HUDEP-2 (cell line): ENCODE measurements around the gene PTPRG.
"Not testable (repeated sequence)": the region's sequence is repeated elsewhere in the genome, so short reads cannot be mapped to it uniquely, and the experiment has no call there.

Experiments
- DNase-seq, 76 experiments: peaks; one replicate each; lab custom pipeline; 2025; ENCODE audit not compliant: unreplicated experiment in 76 of 76; lab: John Stamatoyannopoulos, UW

PTPRG gene

GRCh38 chr3:61561374-61562041 is at the start of gene PTPRG:
PTPRG (plus strand) TSS chr3:61561571; CDS start chr3:61562288, 717 bp downstream.
- peak in 5 of 76 experiments; percentile 2 to 29 (median 8) for DNase-seq

DNA sequence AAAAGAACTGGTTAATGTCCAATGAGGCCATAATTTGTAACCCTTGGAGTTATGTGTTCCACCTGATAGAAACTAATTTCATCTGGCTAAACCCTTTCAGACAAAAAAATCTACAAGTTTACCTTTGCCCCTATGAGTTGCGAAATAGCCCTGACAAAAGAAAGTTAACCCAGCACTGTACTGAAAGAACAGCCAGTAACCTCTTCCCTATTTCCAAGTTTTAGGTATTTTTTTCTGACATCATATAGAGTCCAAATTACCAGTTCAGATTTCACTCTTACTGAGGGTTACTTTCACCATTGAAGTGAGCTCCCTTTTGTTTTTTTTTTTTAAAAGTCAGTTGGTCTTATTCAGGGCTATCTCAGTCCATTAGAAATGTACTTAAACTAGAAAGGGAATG is 42.8 kb upstream of the PTPRG start:
- DNase-seq, result no peak

GRCh38 chr3:61520966-61521628 is 40.3 kb upstream of the PTPRG start:
- no peak for DNase-seq

DNA sequence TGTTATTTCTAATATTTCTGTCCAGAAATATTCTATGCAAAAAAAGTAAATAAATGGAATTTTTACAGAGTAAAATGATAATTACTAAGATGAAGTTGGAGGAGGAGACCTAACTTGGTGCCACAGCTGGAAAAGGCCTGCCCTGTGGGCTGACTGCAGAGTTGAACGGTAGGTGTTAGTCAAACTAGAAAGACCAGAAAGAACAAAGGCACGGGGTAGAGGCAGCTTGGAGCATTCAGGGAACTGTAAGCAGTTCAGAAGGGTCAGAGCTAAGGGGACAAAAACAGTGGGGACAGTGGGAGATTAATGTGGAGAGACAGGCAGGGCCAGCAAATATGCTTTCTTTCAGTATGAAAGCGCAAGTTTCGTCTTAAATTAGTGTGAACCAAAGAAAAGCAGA is 39.3 kb upstream of the PTPRG start:
- DNase-seq, result no peak

DNA sequence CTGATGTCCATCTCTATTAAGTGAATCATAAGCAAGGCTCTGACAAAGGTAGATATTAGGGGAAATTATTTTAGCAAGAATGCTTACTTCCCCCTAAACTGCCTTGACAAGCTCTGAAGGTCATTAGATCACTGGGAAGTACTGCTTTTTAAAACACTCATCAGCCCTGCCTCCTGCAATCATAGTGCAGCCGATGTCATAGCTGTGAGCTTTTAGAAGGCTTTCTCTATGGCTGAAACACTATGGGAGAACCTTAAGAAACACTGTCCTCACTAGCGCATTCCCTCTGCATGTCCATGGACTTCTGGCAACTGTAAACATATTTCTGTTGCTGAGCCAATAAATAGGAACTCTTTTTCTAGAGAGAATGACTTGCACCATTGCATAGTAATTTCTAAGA is 38.7 kb upstream of the PTPRG start:
- DNase-seq, result no peak

DNA sequence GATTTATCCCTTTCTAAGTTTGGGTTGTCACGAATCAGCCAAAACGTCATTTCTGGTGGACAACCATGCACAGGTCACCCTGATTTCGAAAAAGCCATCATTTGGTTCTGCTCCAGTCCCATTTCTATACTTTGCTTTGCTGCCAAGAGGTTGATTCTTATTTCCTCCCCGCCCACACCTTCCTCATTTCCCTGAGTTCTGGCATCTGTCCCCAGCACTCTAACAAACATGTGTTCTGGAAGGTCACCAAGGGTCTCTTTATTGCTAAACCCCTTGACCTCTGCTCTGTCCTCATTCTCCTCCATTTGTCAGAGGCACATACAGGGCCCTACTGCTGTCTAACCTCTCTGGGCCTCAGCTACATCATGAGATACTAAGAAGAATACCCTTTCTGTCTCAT is 36.4 kb upstream of the PTPRG start:
- DNase-seq, result no peak

- no peak for DNase-seq
Observed at GRCh38 chr3:61526308-61526707, 35.1 kb upstream of the PTPRG start.

DNA sequence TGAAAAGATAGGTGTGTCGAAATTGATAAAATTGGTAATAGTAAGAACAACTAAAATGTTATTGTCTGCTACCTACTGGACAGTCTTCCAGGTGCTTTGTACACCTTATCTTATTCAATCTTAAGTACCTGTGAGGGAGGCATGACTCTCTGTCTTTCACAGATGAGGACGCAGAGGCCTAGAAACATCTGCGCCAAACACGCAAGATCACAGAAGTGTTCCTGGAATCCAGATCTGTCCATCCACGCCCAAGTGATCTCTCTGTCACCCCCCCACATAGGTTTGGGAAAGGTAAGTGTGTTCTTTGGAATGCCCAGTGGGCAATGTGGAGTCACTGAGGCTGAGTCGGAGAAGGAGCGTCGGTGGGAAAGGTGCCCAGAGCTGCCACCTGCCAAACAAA is 34.4 kb upstream of the PTPRG start:
- no peak for DNase-seq

DNA sequence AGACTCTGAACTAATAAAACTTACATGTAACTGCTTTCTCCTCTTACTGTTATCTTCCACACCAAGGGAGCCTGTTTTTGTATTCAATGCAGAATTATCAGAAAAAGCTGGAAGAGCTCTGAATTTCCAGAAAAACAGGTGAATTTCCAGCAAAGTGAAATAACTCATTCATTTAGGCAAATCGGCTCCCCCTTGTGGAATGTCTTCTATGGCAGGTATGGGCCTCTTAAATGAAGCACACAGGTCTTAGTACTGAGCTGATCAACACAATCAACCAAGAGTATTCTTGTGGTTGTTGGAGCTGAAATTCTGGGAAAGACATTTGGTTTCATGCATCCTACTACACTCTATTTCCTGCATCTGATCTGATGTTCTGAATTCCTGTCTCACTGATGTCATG is 31.0 kb upstream of the PTPRG start:
- DNase-seq, result peak in 4 of 76 experiments; percentile 3 to 15 (median 9)

DNA sequence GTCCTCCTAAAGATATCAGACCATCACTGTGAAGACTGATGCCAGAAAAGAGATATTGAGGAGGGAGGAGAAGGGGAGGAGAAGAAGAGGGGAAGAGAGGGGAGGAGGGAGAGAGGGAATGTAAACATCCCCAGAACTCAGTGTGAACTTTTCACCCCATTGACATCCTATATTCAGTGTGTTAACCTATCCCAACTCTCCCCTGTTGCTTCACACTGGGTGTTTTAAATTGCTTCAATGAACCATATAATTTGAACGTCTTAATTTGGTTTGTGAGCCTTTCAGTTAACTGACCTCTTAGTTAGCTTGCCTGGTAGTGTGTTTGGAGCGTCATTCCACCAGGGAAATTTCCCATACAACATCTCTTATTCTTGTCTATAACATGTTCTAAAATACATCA is 29.8 kb upstream of the PTPRG start:
- DNase-seq, result no peak

- DNase-seq, result no peak
Observed at GRCh38 chr3:61532739-61533500, 28.5 kb upstream of the PTPRG start.

GRCh38 chr3:61535826-61536225 is 25.5 kb upstream of the PTPRG start:
- no peak for DNase-seq

GRCh38 chr3:61537366-61537765 is 24.0 kb upstream of the PTPRG start:
- no peak for DNase-seq

- DNase-seq, result no peak
Observed at GRCh38 chr3:61538486-61538885, 22.9 kb upstream of the PTPRG start.

DNA sequence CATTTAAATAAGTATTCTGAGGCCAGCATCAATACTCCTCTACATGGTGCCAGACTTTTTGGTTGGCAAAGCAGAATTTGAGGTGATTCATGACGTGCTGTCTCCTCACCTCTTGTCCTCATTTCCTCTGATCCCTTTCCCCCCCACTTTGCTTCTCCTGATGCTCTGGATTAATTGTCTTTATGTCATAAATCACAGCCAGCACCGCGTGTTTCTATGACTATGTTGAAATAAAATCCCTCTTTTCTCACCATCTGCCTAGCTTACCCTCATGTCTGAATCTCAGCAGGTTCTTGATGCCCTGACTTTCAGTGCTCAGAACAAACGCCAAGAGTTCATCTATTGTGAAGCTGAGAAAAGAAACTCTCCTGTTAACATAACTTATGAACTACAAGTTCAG is 19.7 kb upstream of the PTPRG start:
- DNase-seq, result no peak

GRCh38 chr3:61545716-61546115 is 15.7 kb upstream of the PTPRG start:
- no peak for DNase-seq

DNA sequence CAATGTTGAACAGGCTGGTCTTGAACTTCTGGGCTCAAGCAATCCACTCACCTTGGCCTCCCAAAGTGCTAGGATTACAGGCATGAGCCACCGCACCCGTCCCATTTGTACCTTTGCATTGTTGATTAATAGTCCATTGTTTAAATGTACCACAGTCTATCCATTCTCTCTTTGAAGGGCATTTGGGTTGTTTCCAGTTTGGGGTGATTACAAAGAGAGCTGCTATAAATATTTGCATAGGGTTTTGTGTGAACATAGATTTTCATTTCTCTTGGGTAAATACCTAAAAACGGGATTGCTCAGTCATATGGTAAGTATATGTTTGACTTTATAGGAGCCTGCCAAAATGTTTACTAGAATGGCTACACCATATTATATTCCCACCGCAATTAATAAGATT is 13.7 kb upstream of the PTPRG start:
- DNase-seq, result no peak

GRCh38 chr3:61552704-61553103 is 8.7 kb upstream of the PTPRG start:
- DNase-seq, result not testable (repeated sequence)

- DNase-seq, result no peak
Observed at GRCh38 chr3:61559136-61559731, 2.1 kb upstream of the PTPRG start.

- peak in 5 of 76 experiments; percentile 2 to 25 (median 9) for DNase-seq
Observed at GRCh38 chr3:61560517-61561373, 626 bp upstream of the PTPRG start.
